H1 (cell line): ENCODE data around the gene IRF8. TPM values are rescaled to one million over a fixed set of nuclear protein-coding genes. Genes with fewer than 3 reads are reported as not detected.

Experiments
- CTCF ChIA-PET: fragments of 300-600 bp; sonication (Branson Sonifier 250); formaldehyde crosslinking; loops from one replicate; lab custom pipeline; 2021; ENCODE audit not compliant: partially characterized antibody; lab: Charles Lee
- POLR2A ChIA-PET: fragments of 300-600 bp; sonication (Branson Sonifier 250); formaldehyde crosslinking; loops from one replicate; lab custom pipeline; 2021; ENCODE audit warnings: inconsistent platforms; ENCODE audit not compliant: partially characterized antibody; lab: Charles Lee
- DNase-seq, 2 experiments: peaks; one replicate each; pipeline versions ENCODE4 v3.0.0 to v3.0.0-alpha.2; 2010 to 2022; ENCODE audit warnings: low spot score in 2 of 2, low read depth in 1 of 2, mixed read lengths in 1 of 2
- FAIRE-seq: peaks from 2 replicates; lab custom pipeline; 2011; peaks lifted over from hg19 to GRCh38; lab: Jason Lieb, UNC
- H2AFZ ChIP-seq: 2 replicates; pipeline ENCODE4 v1.8.1; 2012; ENCODE audit warnings: low read length, inconsistent platforms
- H2AK5ac ChIP-seq: 2 replicates; pipeline ENCODE4 v1.6.1; 2013; ENCODE audit warnings: low read depth, low read length
- H2BK120ac ChIP-seq: replicated peaks from 2 replicates; pipeline ENCODE3; 2013; ENCODE audit warnings: low read depth, low read length, inconsistent platforms
- H2BK12ac ChIP-seq: 2 replicates; pipeline ENCODE4 v1.6.1; 2013; ENCODE audit warnings: low read depth, low read length
- H2BK15ac ChIP-seq: 2 replicates; pipeline ENCODE4 v1.6.1; 2013; ENCODE audit warnings: low read length
- H2BK20ac ChIP-seq: 2 replicates; pipeline ENCODE4 v1.6.1; 2013; ENCODE audit warnings: low read length
- H2BK5ac ChIP-seq: 2 replicates; pipeline ENCODE4 v1.6.1; 2013; ENCODE audit warnings: low read depth, low read length
- H3K14ac ChIP-seq: 2 replicates; pipeline ENCODE4 v1.6.1; 2013; ENCODE audit warnings: inconsistent platforms; ENCODE audit not compliant: insufficient read length
- H3K18ac ChIP-seq: 2 replicates; pipeline ENCODE4 v1.6.1; 2013; ENCODE audit warnings: low read length; ENCODE audit errors: extremely low read depth
- H3K23ac ChIP-seq: 2 replicates; pipeline ENCODE4 v1.6.1; 2013; ENCODE audit warnings: inconsistent platforms; ENCODE audit not compliant: insufficient read length
- H3K23me2 ChIP-seq: 2 replicates; pipeline ENCODE4 v1.6.1; 2013; ENCODE audit warnings: low read depth, low read length
- H3K27ac ChIP-seq: 2 replicates; pipeline ENCODE4 v1.6.1; 2011; ENCODE audit warnings: low read depth, low read length, inconsistent platforms
- H3K27me3 ChIP-seq, 4 experiments: replicated peaks in 1 of 4; 1 replicate in 1 of 4; 2 replicates in 3 of 4; pipeline versions ENCODE4 v1.6.1 to v1.8.1; 2011 to 2013; ENCODE audit warnings: low read length in 3 of 4, mild to moderate bottlenecking in 3 of 4, inconsistent platforms in 2 of 4, mixed read lengths in 2 of 4, moderate library complexity in 1 of 4; ENCODE audit not compliant: control insufficient read depth in 3 of 4, insufficient read depth in 3 of 4; ENCODE audit errors: extremely low read depth in 1 of 4
- H3K36me3 ChIP-seq, 4 experiments: 2 replicates each; pipeline versions ENCODE4 v1.6.1 to v1.8.1; 2011 to 2013; ENCODE audit warnings: mild to moderate bottlenecking in 4 of 4, low read length in 3 of 4, moderate library complexity in 2 of 4, control low read depth in 1 of 4, inconsistent platforms in 1 of 4; ENCODE audit not compliant: insufficient read depth in 4 of 4, control insufficient read depth in 2 of 4
- H3K4ac ChIP-seq: replicated peaks from 2 replicates; pipeline ENCODE3; 2013; ENCODE audit warnings: low read length, low read depth, mixed read lengths, inconsistent platforms; ENCODE audit not compliant: insufficient read length
- H3K4me1 ChIP-seq, 4 experiments: replicated peaks in 1 of 4; 1 replicate in 1 of 4; 2 replicates in 3 of 4; pipeline versions ENCODE4 v1.6.1 to v1.8.1; 2011 to 2013; ENCODE audit warnings: low read length in 3 of 4, inconsistent platforms in 2 of 4, mixed read lengths in 1 of 4; ENCODE audit not compliant: insufficient read depth in 4 of 4, control insufficient read depth in 3 of 4
- H3K4me2 ChIP-seq, 2 experiments: 2 replicates each; pipeline versions ENCODE4 v1.6.1 to v1.8.1; 2011 to 2013; ENCODE audit warnings: low read depth in 2 of 2, low read length in 2 of 2, control low read depth in 1 of 2, inconsistent platforms in 1 of 2, mild to moderate bottlenecking in 1 of 2; ENCODE audit not compliant: insufficient read depth in 1 of 2
- H3K4me3 ChIP-seq, 4 experiments: fragments of 200-600, 300-600 bp in 1 of 4; sonication (generic), shearing (Covaris generic), sonication (Bioruptor Twin) in 1 of 4; 2 replicates each; pipeline versions ENCODE4 v1.5.1 to v1.8.1; 2011 to 2016; ENCODE audit warnings: low read length in 4 of 4, low read depth in 3 of 4, control low read depth in 2 of 4, inconsistent platforms in 2 of 4, mild to moderate bottlenecking in 2 of 4, mixed read lengths in 1 of 4, moderate library complexity in 1 of 4; ENCODE audit not compliant: insufficient read depth in 2 of 4; ENCODE audit errors: extremely low read depth in 1 of 4
- H3K56ac ChIP-seq: replicated peaks from 2 replicates; pipeline ENCODE3; 2013; ENCODE audit warnings: low read depth, mild to moderate bottlenecking, mixed read lengths, low read length, inconsistent platforms; ENCODE audit not compliant: insufficient read length
- H3K79me1 ChIP-seq: 2 replicates; pipeline ENCODE4 v1.6.1; 2013; ENCODE audit warnings: low read depth, low read length, control low read depth
- H3K79me2 ChIP-seq, 2 experiments: 2 replicates each; pipeline versions ENCODE4 v1.6.1 to v1.8.1; 2012 to 2013; ENCODE audit warnings: low read length in 2 of 2, mild to moderate bottlenecking in 2 of 2, inconsistent platforms in 1 of 2; ENCODE audit not compliant: insufficient read depth in 2 of 2, control insufficient read depth in 1 of 2
- H3K9ac ChIP-seq, 4 experiments: replicated peaks in 1 of 4; 1 replicate in 1 of 4; 2 replicates in 3 of 4; pipeline versions ENCODE4 v1.6.1 to v1.8.1; 2011 to 2013; ENCODE audit warnings: low read depth in 3 of 4, low read length in 3 of 4, control low read depth in 2 of 4, mild to moderate bottlenecking in 2 of 4, moderate library complexity in 2 of 4, inconsistent platforms in 1 of 4; ENCODE audit errors: extremely low read depth in 1 of 4
- H3K9me3 ChIP-seq, 2 experiments: 2 replicates each; pipeline versions ENCODE4 v1.6.1 to v1.8.1; 2012 to 2013; ENCODE audit warnings: mild to moderate bottlenecking in 2 of 2, moderate library complexity in 2 of 2, control low read depth in 1 of 2, inconsistent platforms in 1 of 2, low read depth in 1 of 2, low read length in 1 of 2, mixed read lengths in 1 of 2; ENCODE audit not compliant: insufficient read depth in 2 of 2
- H4K20me1 ChIP-seq, 2 experiments: replicated peaks in 1 of 2; 2 replicates each; pipeline versions ENCODE3 to v1.8.1; 2011 to 2013; ENCODE audit warnings: inconsistent platforms in 2 of 2, low read length in 2 of 2, mild to moderate bottlenecking in 1 of 2; ENCODE audit not compliant: insufficient read depth in 2 of 2, control insufficient read depth in 1 of 2
- H4K5ac ChIP-seq: 2 replicates; pipeline ENCODE4 v1.6.1; 2013; ENCODE audit warnings: low read length, low read depth, mixed read lengths, inconsistent platforms; ENCODE audit not compliant: insufficient read length
- H4K8ac ChIP-seq: 2 replicates; pipeline ENCODE4 v1.8.0; 2013; ENCODE audit warnings: mild to moderate bottlenecking, moderate library complexity, low read length, inconsistent platforms; ENCODE audit not compliant: insufficient read depth; ENCODE audit errors: extremely low read depth
- H4K91ac ChIP-seq: replicated peaks from 2 replicates; pipeline ENCODE3; 2013; ENCODE audit warnings: low read length, mixed read lengths, inconsistent platforms; ENCODE audit not compliant: insufficient read length
- WGBS, 2 experiments: shearing (Covaris generic) in 1 of 2; methylation state at CpG; one replicate each; pipeline versions ENCODE4 v1.1.6 to v1.1.7; 2013 to 2015; ENCODE audit warnings: low lambda C conversion rate in 2 of 2, mixed read lengths in 2 of 2, inconsistent platforms in 1 of 2, low coverage in 1 of 2, missing lambda C conversion rate in 1 of 2; ENCODE audit not compliant: insufficient replicate concordance in 2 of 2, insufficient coverage in 1 of 2, insufficient read length in 1 of 2; ENCODE audit errors: extremely low coverage in 1 of 2, missing lambda C conversion rate in 1 of 2; 5-methylcytosine and 5-hydroxymethylcytosine counted together
- polyA plus RNA-seq, 7 experiments: library from polyadenylated mRNA; depleted of rRNA in 3 of 7; stranded (reverse) in 5 of 7; unstranded in 2 of 7; fragments of >200 nt in 5 of 7; fragments of 200-250 nt in 2 of 7; gene quantifications; 1 replicate in 5 of 7; 2 replicates in 1 of 7; 4 replicates in 1 of 7; pipeline versions ENCODE4 v1.2.1 to v1.2.3, GENCODE V29; 2011 to 2013; ENCODE audit warnings: missing spikeins in 2 of 7, mixed read lengths in 2 of 7
- total RNA-seq: library from RNA; stranded (reverse); fragmentation: NEBNext Ultra II Directional; extraction: Animal tissue kit (Norgen Biotek cat#: 25700); gene quantifications from 2 replicates; pipeline ENCODE4 v1.2.1, GENCODE V29; 2021
- TF ChIP-seq, protein P1 (sequence below): IDR thresholded peaks from 2 replicates; pipeline ENCODE4 v1.6.1; 2012; ENCODE audit warnings: low read length, inconsistent platforms

The IRF8 gene
- total and polyA plus RNA-seq, 2 of the 8 experiments (the other 6 are each of a cell fraction or from before 2014, with no cell fraction given): 0.35 to 2.0 TPM

DNA sequence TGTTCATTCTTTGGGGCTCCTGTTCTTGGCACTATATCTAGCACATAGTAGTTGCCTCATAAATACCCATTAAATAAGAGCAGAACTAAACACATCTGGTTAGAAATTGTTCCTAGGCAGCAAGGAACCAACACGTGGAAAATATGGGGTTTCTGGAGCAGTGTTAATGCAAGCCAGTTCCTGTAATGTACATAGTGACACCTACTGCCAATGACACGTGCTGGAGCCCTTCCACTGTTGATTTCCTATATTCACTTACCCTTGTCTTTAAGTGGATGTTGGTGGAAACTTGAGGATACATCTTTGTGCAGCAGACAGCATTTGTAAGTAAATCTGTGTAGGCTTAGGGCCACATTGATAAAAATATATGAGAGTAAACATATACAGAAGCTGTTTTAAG, 1.6 kb upstream of the IRF8 start:
- TF ChIP-seq, protein P1, sequence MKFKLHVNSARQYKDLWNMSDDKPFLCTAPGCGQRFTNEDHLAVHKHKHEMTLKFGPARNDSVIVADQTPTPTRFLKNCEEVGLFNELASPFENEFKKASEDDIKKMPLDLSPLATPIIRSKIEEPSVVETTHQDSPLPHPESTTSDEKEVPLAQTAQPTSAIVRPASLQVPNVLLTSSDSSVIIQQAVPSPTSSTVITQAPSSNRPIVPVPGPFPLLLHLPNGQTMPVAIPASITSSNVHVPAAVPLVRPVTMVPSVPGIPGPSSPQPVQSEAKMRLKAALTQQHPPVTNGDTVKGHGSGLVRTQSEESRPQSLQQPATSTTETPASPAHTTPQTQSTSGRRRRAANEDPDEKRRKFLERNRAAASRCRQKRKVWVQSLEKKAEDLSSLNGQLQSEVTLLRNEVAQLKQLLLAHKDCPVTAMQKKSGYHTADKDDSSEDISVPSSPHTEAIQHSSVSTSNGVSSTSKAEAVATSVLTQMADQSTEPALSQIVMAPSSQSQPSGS: no peak
- WGBS, 2 experiments: 38% methylated on average over 2 of the region's 2 CpGs; no CpG with 5 or more reads in 1 of the 2 experiments
- Histone ChIP-seq H3K9ac (no peak overlapping the region), H3K79me1 (no peaks in the 10 kb centered on the region), H2AFZ (no peak overlapping the region), H3K23me2 (peaks cover 6% of the 10 kb centered on the region; the same call in 1 of the 2 replicates), H3K27ac (no peak overlapping the region), H3K4me1 (no peaks in the 10 kb centered on the region), H3K27me3 (peaks cover 11 to 47% (median 31%) of the 10 kb centered on the region in 4 experiments), H4K5ac (no peak overlapping the region), H2BK15ac (no peak overlapping the region), H3K4ac (no peak overlapping the region), H2BK120ac (no peak overlapping the region), H3K4me2 (no peak overlapping the region), H2BK12ac (no peak overlapping the region), H3K79me2 (no peaks in the 10 kb centered on the region), H3K23ac (no peak overlapping the region), H2BK20ac (no peak overlapping the region), H2BK5ac (no peak overlapping the region), H3K36me3 (no peaks in the 10 kb centered on the region), H4K8ac (no peak overlapping the region), H4K20me1 (no peaks in the 10 kb centered on the region), H4K91ac (no peak overlapping the region), H3K56ac (no peak overlapping the region), H3K18ac (no peak overlapping the region), H3K9me3 (no peaks in the 10 kb centered on the region), H3K14ac (no peak overlapping the region), H3K4me3 (no peak overlapping the region), H2AK5ac (no peak overlapping the region)
- DNase-seq (no peak), FAIRE-seq (no peak)
- ChIA-PET POLR2A (no interaction called here), CTCF (interaction anchor here (1.0 to 3.3 kb wide), 4 partner anchors 11 to 77 kb away, joined by 3 to 31 read pairs (median 3); no protein-coding TSS in a partner anchor)
